GM19452 (cell line): ENCODE results near the gene CCDC3.

Experiments
- ATAC-seq: cut with Tn5 transposase; IDR thresholded peaks from one replicate; pipeline ENCODE4 v1.9.1; 2021; ENCODE audit not compliant: unreplicated experiment

The CCDC3 gene

DNA sequence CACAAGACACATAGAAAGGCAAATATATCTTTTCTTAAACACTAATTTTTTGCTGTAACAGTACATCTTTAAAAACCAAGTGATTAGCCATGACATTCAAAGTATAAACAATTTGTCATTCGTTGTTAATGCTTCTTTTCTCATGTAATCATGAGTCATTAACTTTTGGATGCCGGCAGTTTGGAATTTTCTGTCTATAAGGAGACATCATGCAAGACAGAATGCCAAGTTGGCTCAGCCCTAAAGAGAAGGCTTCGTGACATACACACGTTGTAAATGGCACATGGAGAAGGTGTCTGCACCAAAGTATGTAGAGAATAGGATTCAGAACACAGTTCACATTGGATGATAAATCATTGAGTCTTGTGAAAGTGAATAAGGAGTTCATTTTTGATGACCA, 35.9 kb downstream of the CCDC3 start:
- no peak for ATAC-seq

DNA sequence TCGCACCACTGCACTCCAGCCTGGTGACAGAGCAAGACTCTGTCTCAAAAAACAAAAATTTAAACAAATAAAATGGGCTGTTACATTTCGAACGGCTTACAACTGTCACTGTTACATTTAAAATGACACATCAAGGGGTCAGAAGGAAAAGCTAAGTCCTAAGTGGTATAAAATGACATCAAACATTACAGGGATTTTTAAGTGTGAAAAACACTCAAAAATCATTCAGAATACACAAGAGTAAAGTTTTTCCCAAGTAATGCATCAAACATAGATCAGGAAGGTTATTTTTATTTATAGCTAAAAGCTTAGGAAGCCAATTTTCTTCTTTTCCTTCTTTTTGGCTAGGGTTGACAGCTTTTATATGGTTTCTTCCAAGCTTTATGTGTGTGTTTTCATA, 39.0 kb downstream of the CCDC3 start:
- no peak for ATAC-seq

DNA sequence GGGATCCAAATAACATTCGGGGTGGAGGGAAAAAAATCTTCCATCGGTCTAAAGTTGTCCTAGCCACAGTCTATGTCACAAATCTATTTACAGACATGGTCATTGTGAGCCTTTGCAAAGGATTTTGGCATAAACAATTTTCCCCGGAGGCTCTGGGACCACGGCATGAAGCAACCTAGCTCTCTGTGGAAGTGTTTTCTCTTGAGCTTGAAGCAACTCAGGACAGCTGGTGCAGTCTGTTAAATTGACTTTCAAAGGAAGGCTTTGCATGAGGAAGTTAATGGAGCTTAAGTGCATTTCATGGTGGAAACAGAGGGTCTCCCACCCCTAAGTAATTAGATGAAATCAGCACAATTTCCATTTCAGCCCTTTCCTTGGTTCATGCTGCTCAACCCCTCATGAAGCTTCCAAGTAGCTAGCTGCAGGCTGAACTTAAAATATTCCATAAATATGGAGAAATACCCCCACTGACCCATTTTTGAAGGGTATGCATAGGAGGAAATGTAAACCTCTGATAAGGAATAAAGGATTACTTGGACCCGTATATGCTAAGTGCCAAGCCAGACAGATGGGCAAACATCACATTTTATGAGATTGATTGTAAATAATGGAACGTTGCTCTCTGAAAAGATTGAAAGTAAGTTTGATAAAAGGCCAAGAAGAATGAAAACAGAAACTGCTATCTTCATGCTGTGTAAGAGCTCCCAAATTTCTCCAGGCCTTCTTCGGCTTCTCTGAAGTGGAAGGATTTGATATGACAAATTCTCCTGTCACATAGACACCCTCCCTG, 39.9 kb downstream of the CCDC3 start:
- ATAC-seq, result no peak

DNA sequence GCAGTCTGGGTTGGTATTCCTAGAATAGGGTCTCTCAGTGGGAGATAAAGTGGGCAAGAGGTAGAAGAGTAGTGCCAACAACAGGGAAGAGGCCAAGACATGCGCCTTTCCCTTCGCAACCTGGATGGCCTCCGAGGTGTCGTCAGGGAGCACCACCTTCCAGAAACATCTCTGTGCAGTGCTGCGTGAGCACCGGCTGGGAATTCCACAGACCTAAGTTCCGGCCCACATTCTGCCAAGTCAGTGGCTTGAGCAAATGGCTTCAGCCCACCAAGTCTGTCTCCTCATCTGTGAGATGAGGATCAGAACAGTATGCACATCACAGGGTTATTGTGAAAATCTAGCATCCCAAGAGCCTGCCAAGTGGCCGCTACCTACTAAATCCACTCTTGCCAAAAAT, 40.6 kb downstream of the CCDC3 start:
- no peak for ATAC-seq

DNA sequence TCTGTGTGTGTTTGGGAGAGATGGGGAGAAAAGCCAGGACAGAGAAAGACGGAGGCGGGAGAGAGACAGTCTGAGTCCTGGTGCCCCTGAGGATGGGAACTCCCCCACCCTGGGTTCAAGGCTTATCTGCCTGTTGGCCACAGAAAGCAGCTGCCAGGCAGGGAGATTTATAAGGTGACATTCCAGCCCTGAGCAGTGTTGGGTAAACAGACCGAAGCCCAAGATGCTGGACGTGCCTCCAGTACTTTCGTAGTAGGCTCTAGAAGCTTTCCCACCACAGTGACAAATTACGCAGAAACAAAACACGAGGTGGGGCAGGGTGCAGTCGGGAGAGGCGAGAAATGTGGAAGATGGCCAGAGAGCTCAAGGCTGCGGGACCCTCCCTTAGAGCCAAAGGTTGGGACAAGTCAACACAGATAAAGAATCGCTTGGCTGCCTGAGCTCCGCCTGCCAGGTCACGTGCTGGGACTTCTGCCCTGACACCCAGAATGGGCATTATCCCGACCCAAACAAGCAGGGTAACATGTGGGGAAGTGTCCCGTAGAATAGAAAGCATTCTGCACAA, 41.1 kb downstream of the CCDC3 start:
- no peak for ATAC-seq

DNA sequence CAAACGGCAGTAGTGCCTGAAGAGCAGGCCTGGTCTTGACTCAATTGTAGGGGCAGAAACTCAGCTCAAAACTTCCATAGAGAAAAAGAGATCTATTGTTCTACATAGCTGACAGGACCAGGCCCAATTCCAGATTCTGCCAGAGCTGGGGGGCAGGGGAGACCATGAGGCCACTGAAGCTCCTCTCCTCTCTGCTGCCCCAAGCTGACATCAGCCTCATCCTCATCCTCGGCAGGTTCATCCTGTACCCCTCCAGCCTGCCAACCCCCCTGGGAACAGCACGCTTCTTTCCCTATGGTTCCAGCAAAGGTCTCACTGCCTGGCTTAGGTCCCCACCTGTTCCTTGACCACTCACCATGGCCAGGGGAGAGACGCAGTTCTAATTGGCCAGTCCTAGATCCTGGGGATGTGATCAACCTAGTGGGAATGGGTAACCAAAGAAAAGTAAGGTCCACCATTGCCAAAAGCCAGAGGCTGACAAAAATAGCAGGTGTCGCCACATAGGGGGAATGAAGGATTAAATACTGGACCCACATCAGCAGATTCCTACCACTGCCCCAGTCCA, 42.9 kb downstream of the CCDC3 start:
- no peak for ATAC-seq

DNA sequence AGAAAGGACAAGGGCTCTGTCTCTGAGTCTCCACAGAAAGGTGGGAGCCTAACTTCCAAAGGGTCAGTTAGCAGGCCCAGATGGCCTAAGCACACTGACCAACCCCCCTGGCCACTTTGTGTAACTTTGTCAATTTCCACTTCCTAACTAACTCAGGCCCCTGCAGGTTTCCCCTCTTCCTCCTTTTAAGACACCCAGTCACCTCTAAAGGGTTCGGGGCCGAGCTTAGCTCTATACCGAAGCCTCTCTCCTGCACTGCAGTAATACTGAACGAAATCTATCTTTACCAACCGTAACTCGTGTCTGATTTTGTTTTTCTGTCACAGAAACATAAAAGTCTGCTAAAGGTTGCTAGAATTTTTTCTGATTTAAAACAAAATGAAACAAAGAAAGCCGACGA, 44.4 kb downstream of the CCDC3 start:
- ATAC-seq, result no peak

DNA sequence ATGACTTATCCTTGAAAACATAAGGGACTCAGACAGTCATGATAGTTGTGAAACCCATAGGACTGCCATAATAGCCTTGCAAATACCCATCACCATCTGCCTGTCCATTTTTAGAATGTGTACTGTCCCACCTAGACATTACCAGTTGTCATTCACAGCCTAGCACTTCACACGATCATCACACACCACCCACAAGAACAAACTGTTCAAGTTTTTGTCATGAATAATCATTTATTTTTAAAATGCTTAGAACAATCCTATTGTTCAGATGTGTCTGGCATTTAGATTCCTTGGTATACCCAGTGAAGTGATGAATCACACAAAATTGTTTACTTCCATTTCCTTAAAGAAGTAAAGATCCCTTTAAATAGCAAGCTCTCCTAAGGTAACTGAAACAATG, 46.6 kb downstream of the CCDC3 start:
- ATAC-seq, result no peak

DNA sequence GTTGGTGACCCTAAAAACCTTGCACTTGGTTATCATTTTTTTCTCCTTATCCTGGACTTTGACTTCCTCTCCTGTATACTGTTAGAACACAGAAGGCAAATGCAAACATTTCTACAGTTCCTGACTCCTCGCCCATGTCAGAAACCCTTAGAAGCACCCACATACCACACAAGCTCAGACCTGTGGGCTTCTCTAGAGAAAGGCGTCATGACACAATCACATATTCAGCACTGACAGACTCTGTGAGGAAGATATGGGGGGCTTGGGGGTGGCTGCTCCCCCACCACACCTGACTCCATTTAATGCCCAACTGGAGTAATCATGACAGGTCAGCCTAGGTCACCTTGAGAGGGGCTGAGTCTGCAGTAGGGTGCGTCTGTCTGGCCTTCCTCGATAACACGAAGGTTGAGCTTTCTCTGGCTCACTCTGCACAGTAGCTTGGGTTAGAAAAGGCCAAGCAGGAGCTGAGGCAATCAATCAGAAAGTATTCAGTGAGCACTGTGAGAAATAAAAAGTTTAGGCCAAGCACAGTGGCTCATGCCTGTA, 50.9 kb downstream of the CCDC3 start:
- ATAC-seq, result no peak

DNA sequence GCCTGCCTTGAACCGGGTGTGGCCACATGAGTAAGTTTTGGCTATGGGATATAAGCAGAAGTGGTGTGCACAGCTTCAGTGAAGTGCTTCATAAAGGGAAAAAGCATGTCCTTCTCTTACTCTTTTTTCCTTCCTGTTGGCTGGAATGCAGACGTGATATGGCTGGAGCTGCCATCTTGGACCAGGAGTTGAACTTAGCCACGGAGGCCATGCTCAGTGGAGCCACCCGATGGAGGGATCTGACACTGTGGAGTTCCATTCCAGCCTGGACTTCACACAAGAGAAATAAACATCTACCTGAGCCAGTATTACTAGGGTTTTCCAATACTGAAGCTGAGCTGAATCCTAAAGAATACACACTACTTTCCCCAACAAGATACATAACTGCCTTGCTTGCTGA, 52.3 kb downstream of the CCDC3 start:
- ATAC-seq, result no peak

DNA sequence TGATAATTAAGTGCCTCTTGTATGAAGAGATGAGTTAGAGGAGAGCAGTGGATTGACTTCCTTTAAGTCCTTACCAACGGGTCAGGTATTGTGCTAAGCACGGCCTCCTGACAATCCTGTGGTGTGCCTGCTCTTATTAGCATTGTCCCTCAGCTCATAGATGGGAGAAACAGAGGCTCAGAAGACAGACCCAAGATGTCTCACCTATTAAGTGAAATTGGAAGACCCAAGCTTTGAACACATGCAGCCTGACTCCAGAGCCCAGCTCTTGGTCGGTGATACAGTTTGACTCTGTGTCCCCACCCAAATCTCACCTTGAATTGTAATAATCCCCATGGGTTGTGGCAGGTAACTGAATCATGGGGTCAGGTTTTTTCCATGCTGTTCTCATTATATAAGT, 53.8 kb downstream of the CCDC3 start:
- no peak for ATAC-seq

DNA sequence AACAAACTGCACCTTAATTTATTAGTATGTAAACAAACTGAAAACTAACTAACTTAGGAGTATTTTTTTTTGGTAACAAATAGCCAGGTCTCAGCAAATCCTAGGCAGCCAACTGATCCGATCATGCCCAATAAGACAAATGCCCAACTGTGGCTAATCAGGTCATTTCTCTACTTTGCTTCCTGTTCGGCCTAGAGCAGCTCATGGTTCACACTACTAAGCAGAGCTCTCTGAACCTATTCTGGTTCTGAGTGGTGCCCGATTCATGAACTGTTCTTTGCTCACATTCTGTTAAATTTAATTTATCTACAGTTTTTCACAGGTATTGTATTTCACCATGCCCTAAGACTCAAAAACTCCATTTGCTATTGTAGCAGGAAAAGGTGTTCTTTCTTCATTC, 55.1 kb downstream of the CCDC3 start:
- no peak for ATAC-seq

DNA sequence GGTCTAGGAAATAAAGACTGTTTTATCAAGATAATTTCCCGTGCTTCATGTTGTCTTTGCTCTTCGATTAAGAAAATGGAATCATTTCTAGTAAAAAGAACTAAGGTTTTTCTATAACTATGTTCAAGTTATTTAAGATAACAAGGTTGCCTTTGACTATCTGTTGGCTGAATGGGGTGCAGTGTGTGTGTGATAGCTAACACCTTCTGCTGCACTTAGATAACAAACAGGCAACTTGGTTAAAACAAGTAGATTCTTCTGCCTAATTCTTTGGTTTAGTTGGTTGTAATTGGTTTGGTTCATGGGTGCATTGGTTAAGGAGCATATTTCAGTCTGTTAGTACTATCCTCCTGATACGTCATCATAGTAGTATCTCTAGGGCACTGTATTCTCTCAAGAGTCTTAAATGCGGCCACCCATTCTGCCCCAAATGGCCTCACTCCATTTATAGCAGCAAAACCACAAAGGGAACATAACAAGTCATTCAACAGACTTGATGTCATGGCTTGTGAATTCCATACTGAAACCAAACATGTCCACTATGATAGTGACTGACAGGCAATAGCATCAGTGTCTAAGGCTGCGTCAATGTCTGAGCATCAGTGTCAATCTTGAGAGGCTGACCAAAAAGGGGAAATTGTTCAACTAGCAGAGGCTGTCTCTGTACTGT, 55.7 kb downstream of the CCDC3 start:
- no peak for ATAC-seq

DNA sequence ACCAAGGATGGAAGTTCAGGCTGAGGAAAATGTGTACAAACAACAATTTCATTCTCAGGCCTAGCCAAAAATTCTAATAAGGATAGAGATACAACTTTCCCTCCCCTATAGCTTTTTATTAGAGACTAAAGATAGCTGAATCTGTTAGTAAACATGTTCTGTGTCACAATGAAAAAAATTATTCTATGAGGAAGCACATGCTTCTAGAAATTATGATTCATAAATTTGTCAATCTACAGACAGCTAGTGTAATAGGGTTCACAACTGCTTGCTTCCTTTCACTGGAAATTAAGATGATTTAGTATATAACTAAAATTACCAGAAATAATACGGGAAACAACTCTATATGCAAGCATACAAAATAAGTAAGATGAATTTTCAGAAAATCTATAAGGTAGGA, 56.6 kb downstream of the CCDC3 start:
- no peak for ATAC-seq

DNA sequence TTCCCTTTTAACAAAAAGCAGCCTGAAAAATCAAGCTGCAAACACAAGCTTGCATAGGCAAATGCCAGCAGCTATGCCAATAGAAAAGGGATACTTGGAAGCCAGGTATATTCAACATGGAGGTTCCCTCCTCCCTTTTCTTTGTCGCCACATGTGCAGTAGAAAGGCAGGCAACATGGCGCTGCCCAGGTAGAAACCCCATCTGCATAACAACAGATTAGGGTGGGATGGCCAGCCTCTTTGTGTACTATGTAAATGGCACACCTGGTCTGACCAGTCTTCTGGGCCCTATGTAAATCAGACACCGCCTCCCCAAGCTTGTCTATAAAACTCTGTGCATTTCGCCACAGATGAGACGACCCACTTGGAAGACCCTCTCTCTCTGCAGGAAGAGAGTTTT, 58.1 kb downstream of the CCDC3 start:
- ATAC-seq, result no peak

DNA sequence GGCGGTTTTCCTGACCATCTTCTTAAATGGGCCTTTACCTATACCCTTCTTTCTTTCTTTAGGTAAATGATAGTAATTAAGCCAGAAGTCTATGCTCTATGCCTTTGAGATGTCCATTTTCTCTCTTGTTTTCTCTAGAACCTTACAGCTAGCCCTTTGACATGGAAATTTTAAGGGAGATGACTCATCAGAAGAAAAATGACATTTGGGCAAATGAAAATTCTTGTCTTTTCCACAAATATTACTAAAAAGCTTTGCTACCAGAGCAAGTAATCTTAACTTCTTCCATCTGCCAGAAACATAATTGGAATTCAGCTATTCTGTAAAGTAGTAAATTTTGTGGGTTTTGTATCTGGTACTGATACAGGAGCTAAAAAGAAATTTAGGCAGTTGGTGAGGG, 59.5 kb downstream of the CCDC3 start:
- no peak for ATAC-seq

DNA sequence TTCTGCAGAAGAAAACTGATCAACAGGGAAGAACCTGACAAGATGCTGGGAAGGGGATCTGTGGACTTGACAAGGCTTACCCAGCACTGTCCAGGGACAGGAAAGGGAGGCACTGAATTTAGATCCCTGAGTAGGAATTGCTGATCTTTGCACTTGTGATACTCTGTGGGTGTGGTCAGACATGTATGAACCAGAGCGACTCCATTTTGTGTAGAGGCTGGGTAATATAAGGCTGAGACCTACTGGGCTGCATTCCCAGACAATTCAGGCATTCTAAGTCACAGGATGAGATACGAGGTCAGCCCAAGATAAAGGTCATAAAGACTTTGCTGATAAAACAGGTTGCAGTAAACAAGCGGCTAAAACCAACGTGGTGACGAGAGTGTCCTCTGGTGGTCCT, 60.7 kb downstream of the CCDC3 start:
- no peak for ATAC-seq

DNA sequence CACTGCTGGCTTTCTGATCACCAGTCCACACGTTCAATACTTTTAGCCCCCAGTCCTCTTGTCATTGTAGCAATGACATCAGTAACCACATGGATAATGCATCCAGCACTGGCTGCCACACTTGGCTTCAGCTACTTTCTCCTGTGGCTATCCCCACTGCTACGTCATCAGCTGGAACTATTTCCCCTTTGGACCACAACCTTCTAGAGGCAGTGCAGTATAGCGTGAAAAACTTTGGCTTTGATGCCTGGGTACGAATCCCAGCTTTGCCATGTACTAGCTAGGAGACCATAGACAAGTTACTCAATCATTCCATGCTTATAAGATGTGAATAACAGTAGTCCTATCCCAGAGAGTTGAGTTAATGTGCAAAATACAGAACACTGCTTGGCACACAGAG, 63.2 kb downstream of the CCDC3 start:
- no peak for ATAC-seq

DNA sequence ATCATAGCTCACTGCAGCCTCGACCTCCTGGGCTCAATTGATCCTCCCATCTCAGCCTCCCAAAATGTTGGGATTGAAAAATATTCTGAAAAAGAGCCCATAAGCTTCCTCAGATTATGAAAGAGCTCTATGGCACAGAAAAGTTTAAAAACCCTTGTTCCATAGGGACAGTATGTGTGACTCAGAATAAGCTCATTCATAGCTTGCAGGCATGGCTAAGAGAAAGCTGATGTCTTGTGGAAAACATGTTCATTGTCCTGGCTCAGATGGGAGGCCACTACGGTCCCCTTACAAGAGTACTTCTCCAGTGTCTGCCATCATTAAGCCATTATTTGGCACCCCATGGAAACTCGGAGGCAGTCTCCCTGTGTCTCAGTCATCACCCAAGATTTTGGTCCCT, 64.0 kb downstream of the CCDC3 start:
- no peak for ATAC-seq

DNA sequence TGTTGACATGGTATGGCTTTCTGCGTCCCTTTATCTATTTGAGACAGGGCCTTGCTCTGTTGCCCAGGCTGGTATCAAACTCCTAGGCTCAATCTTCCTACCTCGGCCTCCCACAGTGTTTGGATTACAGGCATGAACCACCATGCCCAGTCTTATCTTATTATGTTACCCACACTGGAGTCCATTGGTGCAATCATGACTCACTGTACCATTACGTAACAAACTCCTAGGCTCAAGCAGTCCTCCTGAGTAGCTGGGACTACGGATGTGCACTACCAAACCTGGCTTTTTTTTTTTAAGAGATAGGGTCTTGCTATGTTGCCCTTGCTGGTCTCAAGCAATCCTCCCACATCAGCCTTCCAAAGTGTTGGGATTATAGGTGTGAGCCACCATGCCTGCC, 66.7 kb downstream of the CCDC3 start:
- no peak for ATAC-seq

DNA sequence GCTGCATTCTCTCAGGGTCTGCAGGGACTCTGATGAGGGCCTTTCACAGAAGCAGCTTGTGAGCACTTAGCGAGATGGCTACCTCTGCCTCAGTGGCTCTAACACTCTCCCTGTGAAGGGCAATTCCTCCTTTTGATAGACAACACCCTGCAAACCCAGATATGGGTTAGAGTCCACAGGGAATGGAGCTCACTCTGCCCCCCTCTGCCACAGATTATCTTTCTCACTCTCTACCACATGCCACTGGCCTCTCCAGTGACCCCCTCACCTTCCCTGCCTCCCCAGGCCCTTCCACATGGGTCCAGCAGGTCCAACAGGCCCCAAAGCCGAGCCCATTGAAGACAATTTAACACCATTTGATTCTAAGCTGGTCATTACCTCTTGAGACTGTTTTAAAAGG, 72.1 kb downstream of the CCDC3 start:
- ATAC-seq, result no peak

DNA sequence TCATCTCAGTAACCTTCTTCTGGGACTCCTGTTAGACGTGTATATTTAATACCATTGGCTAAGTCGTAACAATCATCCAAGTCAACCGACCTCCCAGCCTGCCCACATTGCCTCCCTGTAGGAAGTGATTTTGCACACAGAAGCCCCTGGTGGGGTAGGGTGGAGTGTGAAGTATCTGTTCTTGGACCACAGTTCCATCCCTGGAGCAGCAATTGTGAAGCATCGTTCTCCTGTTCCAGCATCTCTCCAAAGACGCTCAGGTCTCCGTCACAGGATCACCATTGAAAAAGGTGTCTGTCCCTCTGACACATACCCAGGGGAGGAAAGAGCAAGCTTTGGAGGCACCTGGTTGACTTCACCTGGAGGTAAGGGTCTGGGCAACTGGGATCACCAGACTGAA, 72.9 kb downstream of the CCDC3 start:
- no peak for ATAC-seq
